Breast epithelium (tissue), 4 donors: ENCODE measurements around the gene AHNAK. TPM values are rescaled to one million over a fixed set of nuclear protein-coding genes. Genes with fewer than 3 reads are reported as not detected.

ENCODE experiments used
- DNase-seq, 2 donors: peaks; one replicate each; pipeline ENCODE4 v3.0.0-alpha.2; 2019; ENCODE audit warnings: low spot score in 2 of 2
- H3K27ac ChIP-seq, 2 donors: fragments of 200-600 bp; sonication (generic) in 1 of 2; one replicate each; pipeline ENCODE4 v1.5.1; 2016 to 2019; ENCODE audit warnings: mild to moderate bottlenecking in 1 of 2
- H3K27me3 ChIP-seq, 2 donors: fragments of 200-600 bp; sonication (generic) in 1 of 2; one replicate each; pipeline versions ENCODE4 v1.5.1 to v1.6.0; 2017 to 2019; ENCODE audit warnings: control low read depth in 1 of 2, mild to moderate bottlenecking in 1 of 2
- H3K36me3 ChIP-seq: fragments of 200-600 bp; one replicate; pipeline ENCODE4 v1.5.1; 2019
- H3K4me1 ChIP-seq, 2 donors: fragments of 200-600 bp; sonication (generic); one replicate each; pipeline ENCODE4 v1.5.1; 2016 to 2019; ENCODE audit warnings: control low read depth in 1 of 2
- H3K4me3 ChIP-seq, 3 donors: fragments of 200-600 bp; sonication (generic); 1 replicate in 2 of 3; 2 replicates in 1 of 3; pipeline ENCODE4 v1.5.1; 2016 to 2019; ENCODE audit warnings: mild to moderate bottlenecking in 3 of 3, moderate library complexity in 2 of 3
- H3K9me3 ChIP-seq, 2 donors: fragments of 200-600 bp; sonication (generic) in 1 of 2; one replicate each; pipeline ENCODE4 v1.5.1; 2016 to 2019; ENCODE audit warnings: control low read depth in 1 of 2
- CTCF ChIP-seq, 3 donors: fragments of 450-650 bp; IDR thresholded peaks; one replicate each; pipeline ENCODE4 v1.5.1; 2016 to 2017; ENCODE audit warnings: antibody characterized with exemption in 3 of 3, mild to moderate bottlenecking in 3 of 3, moderate library complexity in 3 of 3
- POLR2A ChIP-seq: fragments of 450-650 bp; IDR thresholded peaks from one replicate; pipeline ENCODE4 v1.6.1; 2016; ENCODE audit warnings: antibody characterized with exemption, mild to moderate bottlenecking, moderate library complexity
- POLR2AphosphoS5 ChIP-seq, 3 donors: sonication (generic); formaldehyde crosslinking; IDR thresholded peaks; one replicate each; pipeline ENCODE4 v1.6.1; 2017; ENCODE audit warnings: antibody characterized with exemption in 3 of 3
- intact Hi-C: fragments of 100-400 bp; cut with DNase I; formaldehyde crosslinking; loops from one replicate; pipeline ENCODE4 v1.15.1; 2023; ENCODE audit warnings: low total_unique reads
- total RNA-seq, 3 donors: library from RNA; depleted of rRNA; stranded (reverse); fragments of >200 nt; gene quantifications; one replicate each; pipeline ENCODE4 v1.1.0, GENCODE V29; 2016

The AHNAK gene
- total RNA-seq, 3 donors from 2014 or later = 636 to 1,393 (median 1,040) TPM

- no peak for TF ChIP-seq POLR2AphosphoS5 (IDR thresholded peaks at IDR 0.05)
- no peak for DNase-seq
- Histone ChIP-seq H3K36me3 (peaks cover 4% of the 10 kb centered on the region), H3K4me1 (no peaks in the 10 kb centered on the region), H3K27ac (peak overlapping the region in 1 of 2 donors; percentile 19), H3K27me3 (no peaks in the 10 kb centered on the region), H3K4me3 (no peak overlapping the region), H3K9me3 (no peaks in the 10 kb centered on the region)
- intact Hi-C loops = no loop called here
These were observed 29.8 kb downstream of the AHNAK start for GRCh38 chr11:62516736-62517371.

- H3K9me3 ChIP-seq = no peaks in the 10 kb centered on the region
- peak overlapping the region in 1 of 2 donors; percentile 19 for H3K27ac ChIP-seq
- no peak for TF ChIP-seq CTCF (IDR thresholded peaks at IDR 0.05)
- TF ChIP-seq POLR2A = no peak
- no peak for TF ChIP-seq POLR2AphosphoS5 (IDR thresholded peaks at IDR 0.05)
- H3K27me3 ChIP-seq = no peaks in the 10 kb centered on the region
- H3K4me1 ChIP-seq = no peaks in the 10 kb centered on the region
- intact Hi-C loops = no loop called here
- H3K36me3 ChIP-seq = peaks cover 4% of the 10 kb centered on the region
- H3K4me3 ChIP-seq = no peak overlapping the region
- no peak for DNase-seq
These were observed 32.5 kb downstream of the AHNAK start for GRCh38 chr11:62514151-62514550.

- no peak for TF ChIP-seq CTCF (IDR thresholded peaks at IDR 0.05)
- TF ChIP-seq POLR2A = no peak
- no peak for TF ChIP-seq POLR2AphosphoS5 (IDR thresholded peaks at IDR 0.05)
- Histone ChIP-seq H3K27me3 (no peaks in the 10 kb centered on the region), H3K9me3 (no peaks in the 10 kb centered on the region), H3K36me3 (peaks cover 4% of the 10 kb centered on the region), H3K4me3 (no peak overlapping the region), H3K27ac (peak overlapping the region in 1 of 2 donors; percentile 9), H3K4me1 (peaks cover 2 to 3% of the 10 kb centered on the region in 2 donors)
- no peak for DNase-seq
- intact Hi-C loops = no loop called here
These were observed 33.0 kb downstream of the AHNAK start for GRCh38 chr11:62513626-62514025.

- Histone ChIP-seq H3K27me3 (no peaks in the 10 kb centered on the region), H3K36me3 (peaks cover 4% of the 10 kb centered on the region), H3K4me3 (no peak overlapping the region), H3K27ac (peak overlapping the region; percentile 32 to 33), H3K4me1 (peaks cover 3 to 8% of the 10 kb centered on the region in 2 donors), H3K9me3 (no peaks in the 10 kb centered on the region)
- no peak for DNase-seq
- no peak for TF ChIP-seq CTCF (IDR thresholded peaks at IDR 0.05)
- no peak for TF ChIP-seq POLR2A
- TF ChIP-seq POLR2AphosphoS5 (IDR thresholded peaks at IDR 0.05) = no peak
- intact Hi-C loops = no loop called here
These were observed 33.6 kb downstream of the AHNAK start for GRCh38 chr11:62512961-62513360.

GRCh38 chr11:62508336-62509058 is 38.1 kb downstream of the AHNAK start:
- TF ChIP-seq POLR2AphosphoS5 (IDR thresholded peaks at IDR 0.05) (peak; percentile 69 to 80 (median 70)), CTCF (IDR thresholded peaks at IDR 0.05) (peak; percentile 29 to 68 (median 44)), POLR2A (no peak)
- intact Hi-C loops = no loop called here
- Histone ChIP-seq H3K4me1 (peaks cover 3 to 11% of the 10 kb centered on the region in 2 donors), H3K9me3 (no peaks in the 10 kb centered on the region), H3K36me3 (no peaks in the 10 kb centered on the region), H3K27me3 (no peaks in the 10 kb centered on the region), H3K27ac (peak overlapping the region; percentile 85 to 87), H3K4me3 (peak overlapping the region; percentile 8 to 50 (median 22))
- peak; percentile 85 to 88 for DNase-seq
